OCI-LY1 (cell line): ENCODE measurements around the gene RAB3GAP2.
A peak's percentile ranks its signal among the peaks of the same experiment; 100 is the strongest.
"Not testable (repeated sequence)": the region's sequence is repeated elsewhere in the genome, so short reads cannot be mapped to it uniquely, and the experiment has no call there.

Experiments used
- H2AFZ ChIP-seq: fragments of 200-600 bp; sonication (generic), shearing (Covaris generic); 2 replicates; pipeline ENCODE4 v1.6.0; 2014; ENCODE audit warnings: antibody characterized with exemption, mild to moderate bottlenecking, low read length
- H3F3A ChIP-seq: fragments of 200-600 bp; sonication (generic), shearing (Covaris generic); 2 replicates; pipeline ENCODE4 v1.6.0; 2014; ENCODE audit warnings: mild to moderate bottlenecking, antibody characterized with exemption, low read length, moderate library complexity; ENCODE audit not compliant: insufficient read depth
- H3K27ac ChIP-seq: fragments of 200-600 bp; sonication (generic); 2 replicates; pipeline ENCODE4 v1.5.1; 2014; ENCODE audit warnings: low read length, mixed run types, mild to moderate bottlenecking, low read depth; ENCODE audit not compliant: poor library complexity, severe bottlenecking
- H3K27me3 ChIP-seq: fragments of 200-600 bp; sonication (generic); 2 replicates; pipeline ENCODE4 v1.6.0; 2014; ENCODE audit warnings: antibody characterized with exemption, mild to moderate bottlenecking, low read length, moderate library complexity; ENCODE audit not compliant: insufficient read depth
- H3K36me3 ChIP-seq: fragments of 200-600 bp; sonication (generic); 2 replicates; pipeline ENCODE4 v1.6.1; 2014; ENCODE audit warnings: mild to moderate bottlenecking, antibody characterized with exemption, low read length, moderate library complexity, mixed read lengths; ENCODE audit not compliant: insufficient read depth
- H3K4me1 ChIP-seq: fragments of 200-600 bp; sonication (generic); 2 replicates; pipeline ENCODE4 v1.5.1; 2014; ENCODE audit warnings: mild to moderate bottlenecking, low read length, moderate library complexity; ENCODE audit not compliant: insufficient read depth, severe bottlenecking
- H3K4me2 ChIP-seq: fragments of 200-600 bp; sonication (generic), shearing (Covaris generic); 2 replicates; pipeline ENCODE4 v1.6.1; 2014; ENCODE audit warnings: low read length
- H3K4me3 ChIP-seq: fragments of 200-600 bp; sonication (generic); 2 replicates; pipeline ENCODE4 v1.5.1; 2014; ENCODE audit warnings: low read length, low read depth, mild to moderate bottlenecking, mixed read lengths; ENCODE audit not compliant: poor library complexity, severe bottlenecking
- H3K79me2 ChIP-seq: fragments of 200-600 bp; shearing (Covaris generic); 2 replicates; pipeline ENCODE4 v1.6.1; 2016; ENCODE audit warnings: mixed run types, low read length, mixed read lengths; ENCODE audit not compliant: insufficient read depth
- H3K9ac ChIP-seq: fragments of 200-600 bp; sonication (generic), shearing (Covaris generic); 2 replicates; pipeline ENCODE4 v1.6.1; 2014; ENCODE audit warnings: mild to moderate bottlenecking, low read length, mixed read lengths
- H3K9me2 ChIP-seq: fragments of 200-600 bp; sonication (generic), shearing (Covaris generic); 2 replicates; pipeline ENCODE4 v1.6.1; 2014; ENCODE audit warnings: low read depth, mild to moderate bottlenecking, low read length, mixed read lengths
- H3K9me3 ChIP-seq: fragments of 200-600 bp; shearing (Covaris generic); 2 replicates; pipeline ENCODE4 v1.6.1; 2014; ENCODE audit warnings: low read length, mixed read lengths
- H4K20me1 ChIP-seq: fragments of 200-600 bp; sonication (generic), shearing (Covaris generic); 2 replicates; pipeline ENCODE4 v1.6.0; 2016; ENCODE audit warnings: mild to moderate bottlenecking, low read length; ENCODE audit not compliant: insufficient read depth
- EZH2 ChIP-seq: fragments of 200-600 bp; sonication (generic), shearing (Covaris generic); IDR thresholded peaks from 2 replicates; pipeline ENCODE4 v1.8.0; 2017; ENCODE audit warnings: borderline replicate concordance, mixed run types, mild to moderate bottlenecking, antibody characterized with exemption, low read length, moderate library complexity, mixed read lengths
- TF ChIP-seq, protein P1 (sequence below): fragments of 200-600 bp; sonication (generic), shearing (Covaris generic); IDR thresholded peaks from 2 replicates; pipeline ENCODE4 v1.5.1; 2017; ENCODE audit warnings: mild to moderate bottlenecking, antibody characterized with exemption, low read length, moderate library complexity, mixed read lengths

Gene RAB3GAP2

DNA sequence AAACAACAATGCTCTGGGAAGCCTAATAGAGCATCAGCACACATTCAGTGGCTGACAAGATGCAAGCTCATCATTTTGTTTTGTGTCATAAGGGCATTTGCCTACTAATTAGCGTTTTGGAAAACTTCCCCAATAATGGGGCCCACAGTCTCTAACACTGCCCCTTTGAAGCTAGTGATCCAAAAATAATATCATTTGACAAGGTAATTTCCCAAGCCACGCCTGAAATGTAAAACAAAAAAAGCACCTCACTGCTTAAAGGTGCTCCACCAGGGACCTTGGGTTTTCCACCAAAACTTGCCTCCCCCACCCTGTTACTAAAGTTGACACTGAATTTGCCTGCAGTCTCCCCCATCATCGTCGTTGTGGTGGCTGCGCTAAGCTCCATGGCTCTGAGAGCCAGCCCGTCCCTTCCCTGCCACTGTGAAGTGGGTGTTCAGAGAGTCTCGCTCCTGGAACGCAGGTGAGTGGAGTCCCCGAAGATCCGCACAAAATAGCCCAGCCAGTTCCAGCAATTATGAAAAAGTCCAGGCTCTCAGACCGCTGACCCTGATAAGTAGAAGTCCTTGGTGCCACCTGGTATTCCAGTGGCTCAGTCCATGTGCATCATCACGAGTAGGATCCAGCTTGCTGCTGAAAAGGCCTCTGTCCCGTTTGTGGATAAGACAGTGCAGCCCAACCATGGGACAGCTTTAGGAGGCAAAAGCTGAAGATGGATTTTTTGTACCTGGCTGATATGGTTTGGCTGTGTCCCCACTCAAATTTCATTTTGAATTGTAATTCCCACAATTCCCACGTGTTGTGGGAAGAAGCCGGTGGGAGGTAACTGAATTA, 52.2 kb downstream of the RAB3GAP2 start:
- Histone ChIP-seq H3K27me3 (no peaks in the 10 kb centered on the region), H4K20me1 (no peaks in the 10 kb centered on the region), H2AFZ (no peak overlapping the region), H3K4me2 (peak overlapping the region; percentile 42; the same call in 1 of the 2 replicates), H3K27ac (peak overlapping the region; percentile 86), H3K79me2 (peaks cover 37% of the 10 kb centered on the region), H3F3A (no peaks in the 10 kb centered on the region), H3K9me3 (no peaks in the 10 kb centered on the region), H3K36me3 (peaks cover 23% of the 10 kb centered on the region), H3K4me3 (peak overlapping the region; percentile 14), H3K9ac (peak overlapping the region; percentile 6; the same call in 1 of the 2 replicates), H3K9me2 (no peaks in the 10 kb centered on the region), H3K4me1 (peaks cover 51% of the 10 kb centered on the region)
- TF ChIP-seq, protein P1, sequence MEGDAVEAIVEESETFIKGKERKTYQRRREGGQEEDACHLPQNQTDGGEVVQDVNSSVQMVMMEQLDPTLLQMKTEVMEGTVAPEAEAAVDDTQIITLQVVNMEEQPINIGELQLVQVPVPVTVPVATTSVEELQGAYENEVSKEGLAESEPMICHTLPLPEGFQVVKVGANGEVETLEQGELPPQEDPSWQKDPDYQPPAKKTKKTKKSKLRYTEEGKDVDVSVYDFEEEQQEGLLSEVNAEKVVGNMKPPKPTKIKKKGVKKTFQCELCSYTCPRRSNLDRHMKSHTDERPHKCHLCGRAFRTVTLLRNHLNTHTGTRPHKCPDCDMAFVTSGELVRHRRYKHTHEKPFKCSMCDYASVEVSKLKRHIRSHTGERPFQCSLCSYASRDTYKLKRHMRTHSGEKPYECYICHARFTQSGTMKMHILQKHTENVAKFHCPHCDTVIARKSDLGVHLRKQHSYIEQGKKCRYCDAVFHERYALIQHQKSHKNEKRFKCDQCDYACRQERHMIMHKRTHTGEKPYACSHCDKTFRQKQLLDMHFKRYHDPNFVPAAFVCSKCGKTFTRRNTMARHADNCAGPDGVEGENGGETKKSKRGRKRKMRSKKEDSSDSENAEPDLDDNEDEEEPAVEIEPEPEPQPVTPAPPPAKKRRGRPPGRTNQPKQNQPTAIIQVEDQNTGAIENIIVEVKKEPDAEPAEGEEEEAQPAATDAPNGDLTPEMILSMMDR = no peak
- no peak for TF ChIP-seq EZH2

DNA sequence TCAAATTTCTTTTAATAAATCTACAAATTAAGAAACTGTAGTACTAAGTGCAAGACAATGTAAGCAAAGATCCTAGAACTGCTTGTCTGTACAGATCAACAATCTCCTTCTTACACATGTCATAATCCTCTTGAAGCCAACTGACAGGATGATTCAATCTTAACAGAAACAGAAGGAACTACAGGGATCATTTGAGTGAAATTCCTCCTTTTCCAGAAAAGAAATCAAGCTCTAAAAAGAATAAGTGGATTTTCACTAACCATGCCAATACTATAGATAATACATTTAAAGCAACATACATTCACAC, 53.2 kb downstream of the RAB3GAP2 start:
- H3K9me2 ChIP-seq = no peaks in the 10 kb centered on the region
- no peak overlapping the region for H3K4me3 ChIP-seq
- H3K27me3 ChIP-seq = no peaks in the 10 kb centered on the region
- H4K20me1 ChIP-seq = no peaks in the 10 kb centered on the region
- H3K27ac ChIP-seq = peak overlapping the region; percentile 86
- H3K9me3 ChIP-seq = no peaks in the 10 kb centered on the region
- no peaks in the 10 kb centered on the region for H3F3A ChIP-seq
- peaks cover 37% of the 10 kb centered on the region for H3K79me2 ChIP-seq
- TF ChIP-seq, protein P1 = no peak
- TF ChIP-seq EZH2 = no peak
- H3K4me2 ChIP-seq = no peak overlapping the region
- no peak overlapping the region for H2AFZ ChIP-seq
- H3K9ac ChIP-seq = peak overlapping the region; percentile 8; the same call in 1 of the 2 replicates
- peaks cover 51% of the 10 kb centered on the region for H3K4me1 ChIP-seq
- H3K36me3 ChIP-seq = peaks cover 25% of the 10 kb centered on the region

- H3K4me2 ChIP-seq, H4K20me1 ChIP-seq, H3F3A ChIP-seq, H3K27me3 ChIP-seq, H3K9ac ChIP-seq, H3K4me3 ChIP-seq, H2AFZ ChIP-seq, H3K9me3 ChIP-seq, H3K9me2 ChIP-seq: not testable (repeated sequence)
- Histone ChIP-seq H3K79me2 (peaks cover 32% of the 10 kb centered on the region), H3K4me1 (peaks cover 49% of the 10 kb centered on the region), H3K27ac (peak overlapping the region; percentile 86), H3K36me3 (peaks cover 25% of the 10 kb centered on the region)
- TF ChIP-seq, protein P1 = peak; percentile 62
Measured at GRCh38 chr1:220218397-220219135, 53.7 kb downstream of the RAB3GAP2 start.
